Heart left ventricle (tissue), 13 donors: Measurements from ENCODE around the gene SLC38A10.

ENCODE experiments used
- CTCF ChIP-seq, 12 donors: fragments of 200-600 bp; sonication (generic) in 4 of 12; IDR thresholded peaks; one replicate each; pipeline versions ENCODE4 v1.5.0 to v1.8.0; 2018 to 2022; ENCODE audit warnings: antibody characterized with exemption in 12 of 12, mild to moderate bottlenecking in 5 of 12
- POLR2A ChIP-seq, 2 donors: fragments of 450-650 bp; IDR thresholded peaks; one replicate each; pipeline ENCODE4 v1.6.1; 2017; ENCODE audit warnings: antibody characterized with exemption in 2 of 2, mild to moderate bottlenecking in 2 of 2, moderate library complexity in 2 of 2
- donor health status: ischemic (EF 13 %, LVEDD 7.1; RV severe dilation, severe dysfunction).
- donor health status: DM: no; HTN: yes; CAD: no.
- donor health status: DM: no; HTN: no; CAD: no.
- donor health status: ischemic (EF 25% LVEDD 6.9; RV normal size, moderate dysfunction).
- donor health status: ischemic (EF 25% LVEDD 5.7; RV mildly dilated, moderate dysfunction).
- donor health status: ischemic (EF 35%, LVEDD 5.7; RV mildly dilated, moderate dysfunction).
- donor health status: nonischemic (EF 11% LVEDD 7.7; RV severe dilation, severe dysfunction).
- donor health status: DM: yes; HTN: yes; CAD: no.
- donor health status: PGD.
- donor health status: ischemic (EF 29% LVEDD 5.4; RV normal size, mild dysfunction).
- donor health status: nonischemic (EF 23%, LVEDD 6.1; RV moderate dilation, normal function).

- TF ChIP-seq CTCF (IDR thresholded peaks at IDR 0.05) (no peak), POLR2A (IDR thresholded peaks at IDR 0.05) (no peak)
These were observed 43.3 kb downstream of the SLC38A10 start for GRCh38 chr17:81251709-81252301.
